NT2/D1 (cell line): ENCODE measurements around the gene PPP1R9A.

Experiments
- YY1 ChIP-seq: IDR thresholded peaks from 2 replicates; pipeline ENCODE4 v1.6.1; 2011; ENCODE audit not compliant: insufficient read length, insufficient read depth
- ZNF274 ChIP-seq: IDR thresholded peaks from 2 replicates; pipeline ENCODE4 v1.6.1; 2011; ENCODE audit warnings: mild to moderate bottlenecking, low read depth, low read length

- TF ChIP-seq YY1 (no peak), ZNF274 (no peak)
Observed at GRCh38 chr7:95089414-95090315, 182.3 kb downstream of the PPP1R9A start.
